HG03064 (cell line): ENCODE measurements around the gene CSRNP2.
A peak's percentile ranks its signal among the peaks of the same experiment; 100 is the strongest.
"Not testable (repeated sequence)": the region's sequence is repeated elsewhere in the genome, so short reads cannot be mapped to it uniquely, and the experiment has no call there.

Source experiments
- ATAC-seq: cut with Tn5 transposase; IDR thresholded peaks from one replicate; pipeline ENCODE4 v1.9.1; 2021; ENCODE audit warnings: low read depth; ENCODE audit not compliant: unreplicated experiment

Gene CSRNP2

GRCh38 chr12:51078346-51078745 is 5.0 kb downstream of the CSRNP2 start:
- not testable (repeated sequence) for ATAC-seq

DNA sequence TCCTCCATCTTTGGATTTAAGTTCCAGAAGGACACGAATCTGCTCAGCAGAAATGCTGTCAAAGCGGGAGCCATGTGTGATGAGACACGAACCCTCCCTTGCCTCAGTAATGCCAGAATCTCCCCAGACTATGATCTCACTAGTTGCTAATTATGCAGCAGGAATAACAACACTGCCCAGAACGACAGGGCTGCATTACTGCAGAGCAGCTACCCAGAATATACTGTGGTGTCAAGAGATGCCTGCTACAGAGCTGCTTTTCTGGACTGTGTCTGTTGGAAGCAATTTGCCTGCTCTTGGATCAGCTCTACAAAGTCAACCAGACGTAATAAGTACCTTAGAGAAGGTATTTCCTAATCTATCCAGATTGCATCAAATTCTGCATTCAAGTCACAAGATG is 5.5 kb downstream of the CSRNP2 start:
- ATAC-seq = no peak

GRCh38 chr12:51076236-51076930 is 7.0 kb downstream of the CSRNP2 start:
- ATAC-seq = no peak

DNA sequence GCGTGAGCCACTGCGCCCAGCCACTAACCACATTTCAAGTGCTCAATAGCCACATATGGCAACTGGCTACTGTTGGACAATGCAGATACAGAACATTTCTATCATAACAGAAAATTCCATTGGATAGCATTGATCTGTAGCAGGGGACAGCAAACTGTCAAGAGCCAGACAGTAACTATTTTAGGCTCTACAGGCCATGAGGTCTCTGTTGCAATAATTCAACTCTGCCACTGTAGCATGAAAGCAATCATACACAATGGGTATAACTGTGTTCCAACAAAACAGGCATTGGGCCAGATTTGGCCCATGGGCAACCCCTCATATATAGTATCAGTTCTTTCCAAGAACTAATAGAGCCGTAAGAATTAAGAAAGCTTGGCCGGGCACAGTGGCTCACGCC is 8.0 kb downstream of the CSRNP2 start:
- ATAC-seq = no peak

GRCh38 chr12:51071663-51072062 is 11.7 kb downstream of the CSRNP2 start:
- no peak for ATAC-seq

- no peak for ATAC-seq
Measured at GRCh38 chr12:51070004-51070403, 13.4 kb downstream of the CSRNP2 start.

GRCh38 chr12:51067771-51068170 is 15.6 kb downstream of the CSRNP2 start:
- no peak for ATAC-seq

DNA sequence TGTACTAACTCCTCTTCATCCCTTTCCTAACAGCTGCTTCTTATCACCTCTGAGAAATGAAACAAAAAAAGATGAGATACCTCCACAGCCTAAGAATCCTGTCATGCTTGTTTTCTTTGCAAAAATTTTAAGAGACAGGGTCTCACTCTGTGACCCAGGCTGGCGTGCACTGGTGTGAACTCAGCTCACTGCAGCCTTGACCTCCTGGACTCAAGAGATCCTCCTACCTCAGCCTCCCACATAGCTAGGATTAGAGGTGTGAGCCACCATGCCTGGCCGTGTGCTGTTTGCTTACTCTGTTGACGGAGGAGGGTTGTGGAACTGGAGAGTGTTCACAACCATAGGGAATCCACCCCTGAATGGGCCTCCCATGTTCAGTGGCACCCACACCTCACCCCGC is 16.2 kb downstream of the CSRNP2 start:
- no peak for ATAC-seq

DNA sequence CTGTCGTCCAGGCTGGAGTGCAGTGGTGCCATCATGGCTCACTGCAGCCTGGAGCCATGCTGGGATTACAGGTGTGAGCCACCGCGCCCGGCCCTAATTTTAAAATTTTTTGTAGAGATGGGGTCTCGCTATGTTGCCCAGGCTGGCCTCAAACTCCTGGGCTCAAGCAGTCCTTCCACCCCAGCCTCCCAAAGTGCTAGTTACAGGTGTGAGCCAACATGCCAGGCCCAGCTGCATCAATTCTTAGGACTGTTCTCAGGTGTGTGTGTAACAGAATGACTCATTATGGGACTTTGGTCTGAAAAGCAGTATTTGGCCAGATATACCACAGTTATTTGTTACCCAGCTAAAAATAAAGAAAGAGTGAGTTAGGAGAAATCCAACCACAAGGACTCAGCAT is 17.9 kb downstream of the CSRNP2 start:
- ATAC-seq = no peak

DNA sequence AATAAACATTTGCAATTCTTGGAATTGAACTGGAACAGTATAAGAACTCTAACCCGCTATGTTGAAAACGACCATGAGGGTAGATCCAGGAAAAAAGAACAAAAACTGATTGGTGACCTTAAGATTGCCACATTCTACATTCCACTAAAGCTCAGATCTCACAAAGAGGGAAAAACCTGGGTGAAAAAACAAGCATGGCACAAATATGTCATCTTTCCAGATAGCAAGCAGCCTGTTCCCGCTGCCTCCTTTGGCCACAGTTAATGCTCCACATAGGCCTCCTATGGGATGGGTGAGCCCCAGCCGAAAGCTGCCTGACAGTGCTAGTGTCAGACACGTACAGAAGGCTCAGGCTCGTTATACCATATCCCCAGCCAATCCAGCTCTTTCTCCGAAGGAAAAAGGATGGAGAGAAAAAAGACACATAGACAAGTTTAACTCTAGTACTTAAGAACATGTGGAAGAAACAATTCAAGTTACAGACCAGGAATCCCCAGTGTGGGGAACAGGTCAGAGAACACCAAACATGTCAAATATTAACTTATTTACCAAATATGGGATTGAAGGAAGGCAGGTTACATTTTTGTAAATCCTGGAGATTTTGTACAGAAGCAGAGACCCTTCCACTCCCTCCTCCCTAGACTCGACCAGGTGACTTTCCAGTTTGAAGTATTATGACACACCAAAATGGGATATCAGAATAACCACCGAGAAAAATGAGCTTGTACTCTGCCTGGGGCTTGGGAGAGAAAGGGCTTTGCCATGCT is 20.6 kb downstream of the CSRNP2 start:
- no peak for ATAC-seq

DNA sequence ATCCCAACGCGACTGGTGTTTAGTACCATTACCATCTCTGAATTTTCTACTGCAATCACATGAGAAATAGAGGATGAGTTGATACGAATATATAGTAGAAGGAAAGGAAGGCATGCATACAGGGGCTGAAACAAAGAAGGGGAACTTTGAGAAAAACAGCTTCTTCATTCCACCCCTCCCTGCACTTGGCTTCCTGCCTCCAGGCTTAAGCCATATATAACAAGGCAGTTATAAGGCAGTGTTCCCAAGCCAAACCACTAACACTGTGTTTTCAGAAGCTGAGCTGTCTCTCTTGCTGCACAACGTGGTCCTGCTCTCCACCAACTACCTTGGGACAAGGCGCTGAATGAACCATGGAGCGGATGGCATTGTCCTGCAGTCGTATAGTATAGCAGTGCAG is 24.3 kb downstream of the CSRNP2 start:
- no peak for ATAC-seq

DNA sequence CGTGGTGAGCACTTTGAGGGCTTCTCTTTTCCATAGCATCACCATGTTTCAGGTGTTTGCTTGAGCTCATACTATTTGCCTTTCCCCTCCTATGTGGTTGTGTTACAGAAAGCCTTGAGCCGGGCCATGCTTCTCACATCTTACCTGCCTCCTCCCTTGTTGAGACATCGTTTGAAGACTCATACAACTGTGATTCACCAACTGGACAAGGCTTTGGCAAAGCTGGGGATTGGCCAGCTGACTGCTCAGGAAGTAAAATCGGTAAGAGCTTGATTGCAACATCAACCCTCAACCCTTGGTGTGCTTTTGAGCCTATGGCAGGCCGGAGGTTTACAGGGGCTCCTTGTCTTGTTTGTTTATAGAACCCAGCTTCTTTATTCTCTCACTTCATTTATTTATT is 27.2 kb downstream of the CSRNP2 start:
- no peak for ATAC-seq

DNA sequence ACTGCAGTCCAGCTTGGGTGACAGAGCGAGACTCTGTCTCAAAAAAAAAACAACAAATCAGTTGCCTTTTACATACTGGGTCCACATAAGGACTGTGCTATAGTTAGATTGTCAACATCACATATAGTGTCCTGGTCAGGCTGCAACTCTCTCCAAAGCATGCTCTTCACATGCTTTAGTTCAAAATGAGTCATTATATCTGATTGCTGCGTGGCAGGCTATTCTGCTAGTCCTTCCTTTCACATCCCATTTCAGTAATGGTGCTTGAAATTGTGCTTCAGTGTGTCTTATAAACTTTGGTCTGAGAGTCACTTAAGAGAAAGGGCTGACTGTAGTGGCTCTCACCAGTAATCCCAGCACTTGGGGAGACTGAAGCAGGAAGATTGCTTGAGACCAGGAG is 28.3 kb downstream of the CSRNP2 start:
- no peak for ATAC-seq

- no peak for ATAC-seq
Measured at GRCh38 chr12:51051787-51052186, 31.6 kb downstream of the CSRNP2 start.

DNA sequence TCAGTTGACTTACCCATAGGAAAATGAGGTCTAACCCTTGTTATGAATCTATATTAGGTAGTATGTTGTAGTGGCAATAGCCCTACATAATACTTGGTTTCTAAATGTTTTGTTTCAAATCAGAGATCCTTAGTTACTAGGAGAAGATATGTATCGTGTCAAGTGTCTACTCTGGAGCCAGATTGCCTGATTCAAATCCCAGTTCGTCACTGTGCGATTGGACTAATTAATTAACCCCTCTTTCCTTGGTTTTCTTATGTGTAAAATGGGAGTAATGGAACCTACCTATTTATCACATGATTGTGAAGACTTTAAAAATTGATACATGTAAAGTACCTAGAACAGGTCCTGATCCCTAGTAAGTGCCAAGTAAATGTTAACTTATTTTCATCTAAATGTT is 33.9 kb downstream of the CSRNP2 start:
- ATAC-seq = no peak

DNA sequence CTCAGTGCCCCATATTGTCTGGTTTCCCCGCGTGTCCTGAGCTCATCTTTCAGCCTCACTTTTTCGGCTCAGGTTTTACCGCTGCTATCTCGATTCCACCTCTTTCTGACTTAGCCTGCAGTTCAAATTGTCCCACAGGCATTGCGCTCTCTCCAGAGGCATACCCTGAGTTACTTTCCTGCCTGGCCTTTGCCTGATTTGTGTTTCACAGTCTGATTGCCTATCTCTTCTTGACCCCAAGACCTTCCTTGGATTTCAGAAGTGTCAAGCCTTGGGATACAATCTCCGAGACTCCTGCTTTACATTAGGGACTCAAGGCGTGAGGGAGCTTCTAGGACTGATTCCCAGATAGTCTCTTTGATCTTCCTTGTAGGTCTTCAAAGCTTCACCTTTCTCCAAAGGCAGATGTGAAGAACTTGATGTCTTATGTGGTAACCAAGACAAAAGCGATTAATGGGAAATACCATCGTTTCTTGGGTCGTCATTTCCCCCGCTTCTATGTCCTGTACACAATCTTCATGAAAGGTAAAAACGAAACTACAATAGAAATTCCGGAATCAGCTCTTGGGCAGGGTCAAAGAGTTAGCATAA is 34.6 kb downstream of the CSRNP2 start:
- ATAC-seq = no peak

- peak; percentile 93 for ATAC-seq
Measured at GRCh38 chr12:51047655-51048540, 35.5 kb downstream of the CSRNP2 start, which contains the start of gene LETMD1. LETMD1 (plus strand) TSS chr12:51048327; CDS start chr12:51048357, 30 bp downstream.

GRCh38 chr12:51036279-51036678 is 47.1 kb downstream of the CSRNP2 start:
- ATAC-seq = no peak

DNA sequence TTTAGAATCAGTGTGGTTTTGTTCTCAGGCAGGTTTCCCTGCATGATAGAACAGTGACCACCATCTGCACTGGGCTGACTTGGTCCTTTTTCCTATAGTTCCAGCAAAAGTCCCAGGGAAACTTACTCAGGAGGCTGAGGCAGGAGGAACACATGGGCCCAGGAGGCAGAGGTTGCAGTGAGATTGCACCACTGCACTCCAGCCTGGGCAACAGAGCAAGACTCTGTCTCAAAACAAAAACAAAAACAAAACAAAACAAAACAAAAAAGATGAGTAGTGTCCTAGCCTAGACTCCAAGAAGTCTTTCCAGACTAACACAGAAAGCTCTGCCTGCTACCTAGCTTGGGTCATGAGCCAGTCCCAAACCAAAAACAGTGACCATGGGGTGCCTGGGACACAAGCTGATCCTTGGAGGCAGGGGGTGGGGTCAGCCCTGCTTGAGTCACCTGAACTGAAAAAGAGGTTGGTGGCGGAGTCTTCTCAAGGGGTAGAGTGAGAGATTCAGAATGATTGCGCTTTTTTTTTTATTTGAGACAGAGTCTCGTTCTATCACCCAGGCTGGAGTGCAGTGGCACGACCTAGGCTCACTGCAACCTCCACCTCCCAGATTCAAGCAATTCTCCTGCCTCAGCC is 49.8 kb downstream of the CSRNP2 start:
- no peak for ATAC-seq

DNA sequence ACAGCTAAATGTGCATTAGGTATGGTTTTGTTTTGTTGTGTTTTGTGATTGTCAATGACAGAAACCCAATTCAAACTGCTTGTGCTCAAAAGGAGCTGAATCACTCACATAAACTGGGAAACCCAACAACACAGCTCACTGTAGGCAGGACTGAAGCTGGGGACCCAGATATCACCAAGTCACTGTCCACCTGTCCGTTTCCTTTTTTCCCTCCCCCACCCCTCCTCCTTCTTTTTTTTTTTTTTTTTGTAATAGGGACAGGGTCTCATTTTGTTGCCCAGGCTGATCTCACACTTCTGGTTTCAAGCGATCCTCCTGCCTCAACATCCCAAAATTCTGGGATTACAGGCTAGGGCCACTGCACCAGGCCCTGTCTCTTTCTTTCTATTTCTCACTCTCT is 50.3 kb downstream of the CSRNP2 start:
- no peak for ATAC-seq
